K562 (cell line): ENCODE results near the gene USP5.
"Not testable (repeated sequence)": the region's sequence is repeated elsewhere in the genome, so short reads cannot be mapped to it uniquely, and the experiment has no call there.

Experiments used
- BACH1 ChIP-seq: fragments of 200-800 bp; sonication (Bioruptor generic); IDR thresholded peaks from 2 replicates; pipeline ENCODE4 v1.6.1; 2016; ENCODE audit warnings: missing genetic modification characterization, missing compliant biosample characterization
- CTCF ChIP-seq, 3 experiments: IDR thresholded peaks in 2 of 3; conservative IDR thresholded peaks in 1 of 3; 2 replicates each; pipeline ENCODE4 v1.5.1; 2011 to 2012; ENCODE audit warnings: low read length in 3 of 3, mild to moderate bottlenecking in 3 of 3, control low read depth in 2 of 3, improper control_type of control experiment in 1 of 3, inconsistent platforms in 1 of 3, low read depth in 1 of 3, mixed read lengths in 1 of 3, moderate library complexity in 1 of 3; ENCODE audit not compliant: insufficient read depth in 2 of 3
- EHMT2 ChIP-seq: fragments of 450-650 bp; IDR thresholded peaks from 2 replicates; pipeline ENCODE4 v1.6.1; 2018; ENCODE audit warnings: antibody characterized with exemption
- FOXA1 ChIP-seq: fragments of 450-650 bp; IDR thresholded peaks from 2 replicates; pipeline ENCODE4 v1.6.1; 2016; ENCODE audit warnings: mild to moderate bottlenecking, borderline replicate concordance
- HDAC2 ChIP-seq: fragments of 450-650 bp; IDR thresholded peaks from 2 replicates; pipeline ENCODE4 v1.6.1; 2016; ENCODE audit warnings: mild to moderate bottlenecking
- JUND ChIP-seq, 2 experiments: IDR thresholded peaks; 2 replicates in 1 of 2; 3 replicates in 1 of 2; pipeline ENCODE4 v1.6.1; 2011; ENCODE audit warnings: borderline replicate concordance in 2 of 2, low read depth in 2 of 2, low read length in 2 of 2, improper control_type of control experiment in 1 of 2, missing biosample characterization in 1 of 2, missing genetic modification characterization in 1 of 2, missing genetic modification reagents in 1 of 2
- MCM7 ChIP-seq, 2 experiments: fragments of 450-650 bp; IDR thresholded peaks; 2 replicates each; pipeline ENCODE4 v1.6.1; 2016 to 2018
- PRPF4 ChIP-seq: fragments of 200-400 bp; formaldehyde crosslinking; IDR thresholded peaks from one replicate; pipeline ENCODE4 v1.6.1; 2017; ENCODE audit warnings: low read length, low read depth, mild to moderate bottlenecking; ENCODE audit not compliant: insufficient read depth, poor library complexity, severe bottlenecking
- RFX5 ChIP-seq: IDR thresholded peaks from 2 replicates; pipeline ENCODE4 v1.6.1; 2011; ENCODE audit warnings: low read depth, mild to moderate bottlenecking, improper control_type of control experiment, low read length
- SETDB1 ChIP-seq: IDR thresholded peaks from one replicate; pipeline ENCODE4 v1.6.1; 2012; ENCODE audit warnings: low read length, control low read depth, inconsistent platforms

- not testable (repeated sequence) for TF ChIP-seq JUND (IDR thresholded peaks at IDR 0.05; ENCODE audit: borderline replicate concordance, low read depth, low read length); JUND (tag; IDR thresholded peaks at IDR 0.05; ENCODE audit: borderline replicate concordance, low read depth, low read length); RFX5; HDAC2; CTCF (IDR thresholded peaks at IDR 0.05 in 2 of 3, conservative IDR thresholded peaks at IDR 0.05 in 1 of 3; ENCODE audit: insufficient read depth in 2 of 3, low read depth in 1 of 3, low read length in 3 of 3); MCM7 (IDR thresholded peaks at IDR 0.05); BACH1 (tag); EHMT2; SETDB1; PRPF4; FOXA1
Measured at GRCh38 chr12:6879824-6880223, 27.9 kb downstream of the USP5 start.
